NCI-H2171 (cell line): ENCODE results near the gene MCF2L.

Experiments used
- DNase-seq: peaks from one replicate; lab custom pipeline; 2025; lab: John Stamatoyannopoulos, UW

MCF2L gene

DNA sequence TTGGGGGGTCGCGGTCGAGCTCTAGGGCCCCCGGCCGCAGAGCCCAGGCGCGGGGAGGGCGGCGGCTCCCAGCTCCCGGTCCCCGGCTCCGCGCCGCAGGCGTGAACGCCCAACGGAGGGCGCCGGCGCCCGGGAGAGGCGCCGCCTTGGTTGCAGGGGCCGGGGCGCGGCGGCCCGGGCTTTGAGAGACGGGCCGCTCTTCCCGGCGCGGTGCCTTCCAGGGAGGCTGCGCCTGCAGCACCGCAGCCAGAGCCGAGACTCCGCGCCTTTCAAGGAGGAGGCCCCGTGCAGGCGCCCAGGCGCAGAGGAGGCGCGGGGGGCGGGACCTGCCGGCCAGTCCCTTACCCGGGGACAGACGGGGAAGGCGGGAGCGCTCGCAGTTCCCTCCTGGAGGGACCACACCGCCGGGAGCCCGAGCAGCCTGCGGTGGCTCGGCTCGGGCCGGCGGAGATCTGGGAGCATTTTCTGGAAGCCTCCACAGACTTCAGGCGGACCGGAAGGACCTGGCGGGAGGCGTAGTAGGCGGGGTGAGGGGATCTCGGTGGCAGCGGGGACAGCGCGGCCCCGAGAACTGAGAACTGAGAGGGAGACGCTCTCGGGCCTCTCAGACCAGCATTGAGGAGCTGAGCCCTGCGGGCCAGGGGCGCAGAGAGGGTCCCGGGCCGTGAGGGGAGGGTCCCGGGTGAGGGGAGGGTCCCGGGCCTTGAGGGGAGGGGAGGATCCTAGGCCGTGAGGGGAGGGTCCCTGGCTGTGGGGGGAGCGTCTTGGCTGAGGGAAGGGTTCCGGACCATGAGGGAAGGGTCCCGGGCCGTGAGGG, 25.5 kb upstream of the MCF2L start:
- DNase-seq = peak; percentile 40

DNA sequence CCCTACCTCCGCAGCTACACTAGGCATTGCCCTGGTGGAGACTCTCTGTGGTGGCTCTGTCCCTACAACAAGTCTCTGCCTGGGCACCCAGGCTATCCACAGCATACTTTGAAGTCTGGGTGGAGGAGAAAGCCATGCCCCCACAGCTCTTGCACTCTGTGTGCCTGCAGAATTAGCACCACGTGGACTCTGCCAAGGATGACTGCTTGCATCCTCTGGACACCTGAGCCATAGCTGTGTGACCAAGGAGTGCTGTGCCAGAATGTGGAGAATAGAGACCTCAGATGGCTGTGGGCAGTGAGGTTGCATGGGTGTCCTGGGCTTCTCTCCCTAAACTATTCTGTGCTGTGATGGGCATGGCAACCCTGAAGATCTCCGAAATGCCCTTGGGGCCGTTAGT, 21.2 kb upstream of the MCF2L start:
- no peak for DNase-seq

DNA sequence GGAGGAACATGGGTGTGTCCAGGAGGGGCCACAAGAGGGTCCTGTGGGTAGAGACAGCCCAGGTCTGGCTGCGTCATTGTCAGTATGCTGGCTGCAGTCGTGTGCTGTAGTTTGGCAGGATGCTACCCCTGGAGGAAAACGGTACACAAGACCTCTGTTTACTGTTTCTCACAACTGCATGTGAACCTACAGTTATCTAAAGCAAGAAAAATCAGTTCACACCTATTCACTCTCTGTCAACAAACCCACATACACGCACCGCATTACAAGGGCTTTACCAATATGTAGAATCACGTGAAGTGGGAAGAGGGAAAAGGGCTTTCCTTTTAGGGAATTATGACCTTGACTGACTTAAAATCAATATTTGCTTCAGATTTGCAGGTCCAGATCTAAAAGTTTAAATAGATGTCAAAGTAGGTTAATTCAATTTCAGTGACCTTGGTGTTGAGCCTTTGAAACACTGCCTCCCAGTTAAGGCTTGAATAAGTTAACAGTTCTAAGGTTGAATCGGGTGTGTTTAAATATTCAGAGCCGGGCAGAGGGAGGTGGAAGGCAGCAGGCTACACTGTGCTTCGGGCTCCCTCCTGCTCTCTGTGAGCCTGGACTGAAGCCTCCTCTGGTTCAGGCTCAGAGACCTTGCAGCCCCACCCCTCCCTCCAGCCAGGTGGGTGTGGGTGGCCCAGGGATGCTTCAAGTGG, 17.2 kb upstream of the MCF2L start:
- no peak for DNase-seq

DNA sequence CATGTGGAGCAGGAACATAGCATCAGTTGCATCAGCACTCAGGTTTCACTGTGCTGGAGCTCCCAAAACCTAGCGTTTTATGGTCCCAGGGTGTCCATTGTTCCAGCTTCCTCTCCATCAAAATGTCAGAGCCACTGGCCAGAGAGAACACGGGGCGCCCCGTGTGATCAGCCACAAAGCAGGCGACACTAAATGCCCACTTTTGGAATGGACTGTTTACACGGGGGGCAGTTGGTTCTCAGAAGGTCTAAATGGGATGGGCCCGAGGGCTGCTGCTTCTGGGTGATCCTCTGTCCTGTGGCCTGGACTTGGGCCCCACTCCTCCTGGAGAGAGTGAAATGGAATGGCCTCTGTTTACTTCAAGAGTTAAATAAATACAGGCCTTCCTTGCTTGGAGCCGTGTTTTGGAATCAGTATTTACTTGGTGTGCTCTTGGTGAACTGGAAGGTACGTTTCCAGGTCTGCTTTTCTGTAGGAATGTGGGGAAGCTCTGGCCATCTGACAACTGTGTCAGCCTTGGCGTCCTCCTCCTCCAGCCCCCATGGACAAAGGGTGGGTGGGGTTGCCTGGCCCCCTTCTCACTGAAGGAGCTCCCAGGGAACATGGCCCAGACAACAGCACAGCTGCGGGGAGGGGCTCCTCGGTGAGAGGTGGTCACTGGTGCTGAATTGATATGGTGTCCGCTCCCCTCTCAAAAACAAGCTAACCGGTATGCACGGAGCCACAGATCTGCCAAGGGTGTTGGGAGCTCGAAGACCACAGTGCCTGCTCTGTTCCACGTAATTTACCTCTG, 16.1 kb upstream of the MCF2L start:
- DNase-seq = no peak

DNA sequence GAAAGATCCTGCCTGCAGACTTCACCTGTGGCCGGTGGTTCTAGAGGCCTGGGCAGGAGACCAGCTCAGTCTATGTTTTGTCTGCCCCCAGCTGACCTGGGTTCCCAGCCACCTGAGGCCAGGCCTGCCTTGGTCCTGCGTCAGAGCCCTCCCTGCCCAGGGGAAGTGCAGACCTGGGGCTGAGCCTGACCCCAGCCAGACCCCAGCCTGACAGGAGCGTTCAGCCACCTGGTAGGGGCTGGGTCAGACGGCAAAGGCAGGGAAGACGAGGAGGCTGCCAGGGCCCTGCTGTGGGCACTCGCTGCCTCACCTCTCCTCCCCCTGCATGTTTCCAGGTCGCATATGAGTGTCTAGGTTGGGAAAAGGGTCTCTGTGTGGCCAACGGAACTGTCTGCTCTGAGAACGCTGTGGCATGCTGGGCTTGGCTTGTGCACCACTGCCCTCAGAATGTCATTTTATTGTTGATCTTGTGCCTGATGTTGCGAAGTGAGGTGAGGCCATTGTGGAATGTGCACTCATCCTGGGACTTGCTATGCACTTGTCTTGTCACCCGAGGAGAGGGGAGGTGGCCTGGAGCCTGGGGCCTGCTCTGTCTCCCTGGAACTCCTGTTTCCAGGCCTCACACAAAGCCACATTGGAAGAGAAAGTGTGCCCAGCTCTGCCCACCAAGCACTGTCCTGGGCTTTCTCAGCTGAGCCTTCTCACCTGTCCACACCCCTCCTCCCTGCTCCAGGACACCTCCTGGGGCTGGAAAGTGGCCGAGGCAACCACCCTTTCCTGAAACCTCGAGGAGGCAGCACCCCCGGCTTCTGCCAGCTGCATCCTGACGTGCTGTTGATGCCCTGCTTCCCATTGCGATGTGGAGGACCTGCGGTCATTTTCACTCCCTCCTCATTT, 15.2 kb upstream of the MCF2L start:
- DNase-seq = no peak

DNA sequence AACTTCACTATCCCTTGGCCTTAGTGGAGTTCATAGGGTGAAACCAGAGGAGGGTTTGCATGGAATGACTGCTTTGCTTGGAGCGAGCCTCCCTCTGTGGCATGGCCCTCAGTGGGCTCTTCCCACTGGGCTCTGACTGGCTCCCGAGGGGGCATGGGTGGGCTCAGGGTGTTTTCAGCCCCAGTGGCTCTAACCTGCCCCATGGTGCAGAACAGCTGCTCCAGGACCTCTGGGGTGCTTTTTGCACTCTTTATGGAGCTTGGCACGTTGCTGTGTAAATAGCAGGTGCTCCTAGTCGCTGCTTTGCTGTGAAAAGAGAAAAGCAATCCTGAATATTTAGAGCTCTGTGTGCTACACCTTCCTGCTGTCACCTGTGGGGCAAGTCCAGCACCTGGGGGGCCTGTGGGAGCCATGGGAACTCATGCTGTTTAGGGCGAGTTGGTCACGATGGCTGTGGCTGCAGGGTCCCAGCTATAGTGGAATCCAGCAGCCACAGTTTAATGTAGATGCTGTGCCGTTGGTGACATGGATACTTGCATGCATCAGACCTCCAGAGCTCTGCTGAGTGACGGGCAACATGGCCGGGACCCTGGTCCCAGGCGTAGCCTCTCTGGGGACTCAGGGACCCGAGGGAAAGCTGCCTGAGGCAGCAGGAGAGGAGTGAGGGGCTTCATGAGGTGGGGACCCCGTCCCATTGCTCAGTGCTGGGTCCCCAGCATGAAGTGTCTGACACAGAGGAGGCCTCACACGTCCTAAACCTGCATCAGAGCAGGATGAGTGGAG, 14.3 kb upstream of the MCF2L start:
- no peak for DNase-seq

DNA sequence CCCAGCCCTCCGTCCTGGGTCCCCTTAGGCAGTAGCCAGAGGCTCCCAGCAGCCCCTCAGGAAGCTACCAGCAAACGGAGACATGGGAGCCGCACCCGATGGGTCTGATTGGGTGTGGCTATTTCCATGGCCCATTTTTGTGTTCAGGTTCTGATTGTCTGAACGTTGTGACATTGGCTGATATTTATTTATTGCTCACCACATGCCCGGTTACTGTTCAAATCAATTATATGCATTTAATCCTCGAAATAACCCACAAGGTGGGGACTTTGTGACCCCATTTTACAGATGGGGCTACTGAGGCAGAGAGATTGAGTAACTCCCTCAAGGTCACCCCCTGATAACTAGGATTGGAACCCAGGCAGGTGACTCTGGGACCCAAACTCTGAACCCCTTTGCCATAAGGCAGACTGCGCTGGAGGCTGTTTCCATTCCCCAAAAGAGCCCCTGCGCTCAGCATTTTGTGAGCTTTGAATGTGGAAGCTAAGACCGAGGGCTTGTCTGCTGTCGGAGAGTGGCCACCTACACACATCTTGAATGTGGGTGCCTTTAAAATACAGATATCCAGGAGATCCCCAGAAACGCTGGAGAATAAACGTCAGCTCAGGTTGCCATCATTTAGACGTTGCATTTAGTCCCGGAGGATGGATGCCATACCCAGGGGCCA, 13.6 kb upstream of the MCF2L start:
- DNase-seq = no peak

DNA sequence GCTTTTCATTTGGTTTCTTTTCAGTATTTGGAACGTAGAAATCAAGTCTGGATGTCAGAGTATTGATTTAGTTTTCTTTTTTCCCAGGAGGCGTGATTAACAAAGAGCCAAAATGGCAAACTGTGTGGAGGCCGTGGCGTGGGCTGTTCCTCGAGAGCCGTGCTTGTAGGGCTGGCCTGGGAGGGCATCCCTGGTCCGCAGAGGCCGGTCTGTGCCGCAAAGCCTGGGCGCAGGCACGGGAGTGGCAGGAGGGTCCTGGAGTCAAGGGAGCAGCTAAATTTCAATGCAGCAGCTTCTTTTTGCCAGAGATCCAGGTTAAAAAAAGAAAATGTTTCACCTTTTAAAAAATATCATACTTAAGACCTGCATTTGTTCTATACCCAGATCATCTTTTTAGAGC, 13.1 kb upstream of the MCF2L start:
- no peak for DNase-seq

DNA sequence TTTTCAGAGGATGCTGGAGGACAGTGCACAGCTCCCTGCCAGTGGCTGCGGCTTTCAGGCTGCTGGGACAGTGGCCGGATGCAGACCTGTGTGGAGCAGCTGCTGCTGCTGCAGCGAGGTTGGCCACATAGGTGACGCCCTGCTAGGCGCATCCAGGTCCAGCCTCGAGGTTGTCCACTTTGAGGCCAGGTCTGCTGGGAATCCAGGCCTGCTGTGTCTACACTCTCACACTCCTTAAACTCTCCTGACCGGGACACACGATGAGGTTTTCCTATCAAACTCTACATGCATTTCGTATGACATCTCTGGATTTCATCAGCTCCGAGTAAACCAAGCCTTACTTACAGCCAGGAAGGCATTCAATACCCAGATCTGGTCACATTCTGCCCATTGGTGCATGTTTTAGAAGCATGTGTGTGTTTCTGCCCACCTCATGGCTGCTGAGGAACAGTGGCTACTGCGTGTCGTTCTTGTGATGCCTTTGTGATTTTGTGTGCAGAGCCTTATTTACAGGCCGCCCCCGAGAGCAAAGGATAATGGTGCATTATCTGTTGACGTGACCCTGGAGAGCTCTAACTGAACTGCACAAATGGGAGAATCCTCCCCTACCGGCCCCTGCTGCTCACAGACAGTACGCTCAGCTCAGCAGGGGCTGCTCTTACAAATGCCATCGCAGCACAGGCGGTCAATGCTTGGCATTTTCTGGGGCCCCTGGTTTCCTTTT, 12.3 kb upstream of the MCF2L start:
- no peak for DNase-seq

DNA sequence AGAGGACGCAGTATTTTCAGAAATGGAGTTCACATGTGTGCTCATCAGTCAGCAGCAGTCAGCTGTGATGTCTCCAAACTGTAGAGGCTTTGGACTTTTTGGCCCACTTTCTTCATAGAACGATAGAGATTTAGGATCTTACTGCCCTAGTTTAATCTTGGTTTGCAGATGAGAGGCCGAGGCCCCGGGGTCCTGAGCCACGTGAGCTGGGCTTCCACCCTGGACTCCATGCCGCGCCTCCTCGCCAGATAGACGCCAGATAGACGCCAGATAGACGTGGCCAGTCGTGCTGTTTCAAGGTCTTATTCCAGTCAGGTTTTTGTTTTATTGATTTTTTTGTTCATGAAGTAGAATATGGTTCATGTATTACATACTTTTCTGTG, 11.7 kb upstream of the MCF2L start:
- DNase-seq = no peak

DNA sequence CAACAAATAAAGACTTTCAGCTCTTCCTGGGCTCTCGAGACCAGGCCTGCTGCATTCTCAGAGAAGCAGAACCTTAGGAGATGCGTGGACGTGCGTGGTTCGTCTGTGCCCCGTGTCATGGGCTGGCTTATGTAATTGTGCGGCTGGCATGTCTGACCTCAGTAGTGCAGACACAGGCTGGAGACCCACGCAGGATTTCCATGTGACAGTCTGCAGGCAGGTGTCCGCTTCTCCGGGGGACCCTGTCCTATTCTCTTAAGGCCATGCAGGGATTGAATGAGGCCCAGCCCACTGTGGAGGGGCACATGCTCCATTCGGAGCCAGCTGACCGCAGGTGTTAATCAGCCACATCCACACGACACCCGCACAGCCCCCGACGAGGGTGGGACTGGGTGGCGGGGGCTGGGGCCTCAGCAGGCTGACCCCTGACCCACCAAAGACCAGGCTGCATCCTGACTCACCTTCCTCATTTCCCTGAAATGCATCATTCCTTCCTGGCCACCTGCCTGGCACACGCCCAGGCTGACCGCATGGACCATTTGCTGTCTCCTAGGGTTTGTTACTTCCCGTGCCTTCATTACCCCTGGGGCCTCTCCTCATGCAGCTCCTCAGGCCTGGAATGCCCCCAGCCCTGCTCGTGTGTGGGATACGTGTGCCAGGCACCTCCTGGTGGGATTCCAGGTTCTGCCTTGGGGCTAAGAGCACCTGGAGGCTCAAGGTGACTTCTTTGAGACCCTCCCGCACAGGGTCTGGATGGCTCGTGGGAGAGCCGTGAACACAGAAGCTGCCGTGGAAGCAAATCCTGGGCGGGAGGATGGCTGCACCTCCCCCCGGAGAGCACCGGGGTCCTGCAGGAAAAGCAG, 10.7 kb upstream of the MCF2L start:
- no peak for DNase-seq

DNA sequence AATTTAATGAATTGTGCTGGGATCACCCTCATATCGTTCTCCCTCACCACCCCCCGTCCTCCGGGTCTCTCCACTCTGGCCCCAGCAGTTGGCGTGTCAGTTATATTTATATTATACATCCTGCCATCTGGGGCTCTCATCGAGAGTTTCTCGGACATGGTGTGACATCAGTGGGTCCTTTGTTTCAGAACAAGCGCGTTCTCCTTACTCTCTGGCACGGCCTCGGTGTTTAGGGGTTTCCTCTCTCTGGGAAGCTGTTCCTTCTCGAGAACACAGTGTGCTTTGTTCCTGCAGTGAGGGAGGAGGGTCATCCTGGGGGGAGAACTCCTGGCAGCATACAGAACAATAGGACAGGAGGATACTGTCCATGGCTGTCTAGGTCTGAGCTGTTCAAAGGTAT, 9.8 kb upstream of the MCF2L start:
- no peak for DNase-seq

DNA sequence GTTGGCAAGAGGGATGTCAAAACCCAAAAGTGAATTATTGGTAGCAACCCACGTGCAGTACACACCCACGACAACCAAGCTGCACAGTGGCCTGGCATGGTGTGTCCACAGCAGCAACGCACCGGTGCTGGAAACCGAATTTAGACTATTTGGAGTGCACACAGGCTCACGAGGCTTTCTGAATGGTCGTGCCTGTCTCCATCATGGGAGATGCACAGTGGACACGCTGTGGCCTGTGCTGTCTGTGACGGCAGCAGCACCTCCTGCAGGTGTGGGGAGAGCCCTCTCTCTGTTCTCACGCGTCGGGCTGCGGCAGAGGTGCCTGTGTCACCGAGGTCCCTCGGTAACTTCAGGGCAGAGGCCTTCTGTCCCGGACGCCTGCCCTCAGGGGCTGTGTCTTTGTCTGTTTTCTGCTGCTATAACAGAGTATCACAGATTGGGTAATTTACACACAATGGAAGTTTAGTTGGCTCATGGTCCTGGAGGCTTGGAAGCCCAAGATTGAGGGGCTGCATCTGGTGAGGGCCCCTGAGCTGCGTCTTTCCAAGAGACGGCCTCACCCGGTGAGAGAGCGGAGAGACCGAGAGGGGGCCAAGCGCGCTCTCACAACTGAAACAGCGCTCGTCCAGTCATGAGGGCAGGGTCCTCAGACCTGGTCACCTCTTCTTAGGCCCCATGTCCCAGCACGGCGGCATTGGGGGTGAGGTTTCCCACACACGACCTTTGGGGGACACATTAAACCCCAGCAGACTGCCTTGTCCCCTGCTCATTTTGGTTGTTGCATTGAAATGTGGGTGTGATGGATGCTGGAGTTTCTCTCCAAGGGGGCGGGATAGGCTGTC, 9.1 kb upstream of the MCF2L start:
- DNase-seq = no peak

DNA sequence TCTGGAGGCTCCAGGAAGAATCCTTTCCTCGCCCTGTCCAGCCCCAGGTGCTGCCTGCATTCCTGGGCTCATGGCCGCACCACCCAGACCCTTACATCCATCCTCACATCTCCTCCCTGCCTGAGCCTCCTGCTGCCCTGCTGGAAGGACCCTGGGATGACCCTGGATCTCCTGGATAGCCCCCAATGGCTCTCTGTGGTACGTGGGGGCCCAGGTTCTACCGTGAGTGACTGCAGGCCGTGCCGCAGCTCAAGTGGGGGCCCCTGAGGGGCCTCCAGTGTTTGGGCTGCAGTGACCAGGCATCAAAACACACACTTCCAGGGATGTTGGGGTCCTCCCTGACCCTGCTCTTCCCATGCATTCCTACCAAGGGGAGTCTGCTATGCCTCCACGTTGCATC, 8.3 kb upstream of the MCF2L start:
- DNase-seq = no peak

DNA sequence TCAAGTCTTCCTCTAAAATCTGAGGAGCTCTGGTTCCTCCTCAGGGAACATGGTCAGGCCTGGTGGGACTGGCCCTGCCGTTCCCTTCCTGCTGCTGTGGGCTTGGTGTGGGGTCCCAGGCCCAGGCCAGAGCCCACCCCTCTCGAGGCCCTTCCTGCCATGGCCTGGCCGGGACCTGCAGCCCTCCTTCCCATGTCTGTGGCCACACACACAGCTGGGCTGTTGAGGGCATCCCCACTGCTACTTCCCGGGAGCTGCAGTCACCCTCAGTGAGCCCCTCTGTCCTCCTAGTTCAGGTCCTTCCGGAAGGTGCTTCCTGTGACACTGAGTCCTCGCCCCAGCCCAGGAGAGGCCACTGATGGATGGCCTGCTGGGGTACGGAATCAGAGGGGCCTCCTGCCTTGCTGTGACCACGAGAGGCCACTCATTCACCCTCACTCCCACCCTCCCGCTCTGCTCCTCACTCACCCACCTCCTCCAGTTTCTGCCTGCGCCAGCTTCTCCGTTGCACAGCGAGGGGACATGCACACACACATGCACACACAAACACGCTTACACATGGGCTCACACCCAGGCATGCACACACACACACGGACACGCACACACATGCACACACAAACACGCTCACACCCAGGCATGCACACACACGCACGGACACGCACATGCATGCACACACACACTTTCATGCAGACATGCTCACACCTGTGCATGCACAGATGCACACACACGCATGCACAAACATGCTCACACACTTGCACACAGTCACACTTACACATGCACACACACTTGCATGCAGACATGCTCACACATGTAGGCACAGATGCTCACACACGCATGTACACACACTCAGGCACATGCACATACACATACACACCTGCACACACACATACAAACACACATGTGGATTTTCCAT, 7.3 kb upstream of the MCF2L start:
- DNase-seq = no peak

DNA sequence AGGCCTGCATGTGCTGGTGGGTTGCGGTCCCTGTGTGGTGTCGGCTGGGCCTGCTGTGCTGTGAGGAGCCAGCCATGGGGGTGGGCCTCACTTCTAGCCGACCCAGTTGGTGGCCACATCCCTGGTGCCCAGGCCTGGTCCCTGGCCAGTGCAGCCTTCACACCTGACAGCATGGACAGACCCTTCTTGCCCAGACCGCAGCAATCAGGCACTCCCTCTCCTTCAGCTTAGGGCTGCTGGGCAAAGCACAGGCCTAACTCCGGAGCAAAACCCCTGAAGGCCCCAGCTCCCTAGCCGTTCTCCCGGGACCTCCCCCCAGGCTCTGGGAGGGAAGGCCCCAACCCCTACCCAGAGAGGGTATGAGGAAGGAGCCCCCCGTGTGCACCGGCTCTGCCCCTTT, 6.6 kb upstream of the MCF2L start:
- DNase-seq = no peak
